Measurements from ENCODE around the gene WDR70. TPM values are rescaled to one million over a fixed set of nuclear protein-coding genes. Genes with fewer than 3 reads are reported as not detected.

WDR70 gene
- total and polyA plus RNA-seq, 2 donors (not counting 3 experiments of a cell fraction or from before 2014, with no cell fraction given) = 6.7 to 37.3 TPM

DNA sequence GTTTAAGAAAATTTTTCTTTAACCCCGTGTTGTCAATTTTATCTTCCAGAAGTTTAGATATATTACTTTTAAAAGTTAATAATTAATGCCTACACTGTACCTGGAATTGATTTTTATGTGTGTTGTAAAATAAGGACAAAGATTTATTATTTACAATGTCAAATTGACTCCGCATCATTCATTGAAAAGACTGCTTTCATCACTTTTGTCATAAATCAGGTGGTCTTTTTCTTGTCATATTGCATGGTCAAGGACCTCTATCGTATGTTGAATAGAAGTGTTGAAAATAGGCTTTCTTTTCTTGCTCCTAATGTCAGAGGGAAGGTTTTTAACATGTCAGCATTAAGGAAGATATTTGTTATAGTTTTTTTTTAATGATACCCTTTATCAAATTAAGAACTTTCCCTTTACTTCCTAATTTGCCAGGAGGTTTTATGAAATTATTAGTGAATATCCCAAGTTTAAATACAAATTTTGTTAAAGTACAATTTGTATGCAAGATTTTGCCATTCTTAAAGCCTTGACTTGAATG lies 92.6 kb downstream of the WDR70 start:
- H3K36me3 ChIP-seq (ENCODE audit: control insufficient read depth in 2 of 2, extremely low read depth in 1 of 2, insufficient read depth in 2 of 2, low read length in 2 of 2) = no peaks in the 10 kb centered on the region
- H3K27ac ChIP-seq (ENCODE audit: insufficient read depth, low read depth, low read length) = no peak overlapping the region
- no peaks in the 10 kb centered on the region for H3K9me1 ChIP-seq (replicated peaks; ENCODE audit: control insufficient read depth, extremely low read depth, insufficient read depth, low read length)
- no peak overlapping the region for H3K4me3 ChIP-seq (replicated peaks in 1 of 3; ENCODE audit: insufficient read depth in 1 of 3, low read depth in 1 of 3, low read length in 3 of 3)
- H4K20me1 ChIP-seq (replicated peaks; ENCODE audit: control insufficient read depth, extremely low read depth, insufficient read depth, low read length) = no peaks in the 10 kb centered on the region
- no peaks in the 10 kb centered on the region for H3K9me3 ChIP-seq (replicated peaks; ENCODE audit: control insufficient read depth, insufficient read depth, low read length)
- no peak for TF ChIP-seq FOS (IDR thresholded peaks at IDR 0.05; ENCODE audit: borderline replicate concordance, insufficient read depth, low read length)
- TF ChIP-seq, protein P1, sequence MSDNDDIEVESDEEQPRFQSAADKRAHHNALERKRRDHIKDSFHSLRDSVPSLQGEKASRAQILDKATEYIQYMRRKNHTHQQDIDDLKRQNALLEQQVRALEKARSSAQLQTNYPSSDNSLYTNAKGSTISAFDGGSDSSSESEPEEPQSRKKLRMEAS (IDR thresholded peaks at IDR 0.05; ENCODE audit: insufficient read depth, insufficient read length) = no peak
- no peak for TF ChIP-seq EZH2 (IDR thresholded peaks at IDR 0.05; ENCODE audit: borderline replicate concordance, low read depth, low read length, severe bottlenecking)
- TF ChIP-seq GATA2 (IDR thresholded peaks at IDR 0.05; ENCODE audit: insufficient read depth, insufficient read length, low read depth, low read length) = no peak
- no peak for TF ChIP-seq POLR2A (IDR thresholded peaks at IDR 0.05; ENCODE audit: low read depth, low read length)
- DNase-seq (ENCODE audit: low read depth, low spot score) (no peak), FAIRE-seq (no peak)
- H2AFZ ChIP-seq (ENCODE audit: low read depth, low read length) = no peak overlapping the region
- H3K4me1 ChIP-seq (ENCODE audit: control insufficient read depth, extremely low read depth, insufficient read depth, low read length) = no peaks in the 10 kb centered on the region
- no peaks in the 10 kb centered on the region for H3K27me3 ChIP-seq (ENCODE audit: control insufficient read depth in 2 of 2, insufficient read depth in 2 of 2, low read length in 2 of 2)
- intact Hi-C loops (cut with micrococcal nuclease) (no loop called here), dilution Hi-C loops (cut with MboI; ENCODE audit: extremely low pct_ligation_motif_present, low sequenced_read_pairs) (no loop called here)
- CTCF ChIA-PET = no interaction called here
- no peak overlapping the region for H3K4me2 ChIP-seq (ENCODE audit: insufficient read depth, low read length)
- no peaks in the 10 kb centered on the region for H3K79me2 ChIP-seq (ENCODE audit: control insufficient read depth, insufficient read depth, low read length)
- POLR2A ChIA-PET = no interaction called here
- no peak overlapping the region for H3K9ac ChIP-seq (replicated peaks; ENCODE audit: extremely low read depth, insufficient read depth, low read length)
- no TSS peak for BruUV-seq (replicated peaks)

DNA sequence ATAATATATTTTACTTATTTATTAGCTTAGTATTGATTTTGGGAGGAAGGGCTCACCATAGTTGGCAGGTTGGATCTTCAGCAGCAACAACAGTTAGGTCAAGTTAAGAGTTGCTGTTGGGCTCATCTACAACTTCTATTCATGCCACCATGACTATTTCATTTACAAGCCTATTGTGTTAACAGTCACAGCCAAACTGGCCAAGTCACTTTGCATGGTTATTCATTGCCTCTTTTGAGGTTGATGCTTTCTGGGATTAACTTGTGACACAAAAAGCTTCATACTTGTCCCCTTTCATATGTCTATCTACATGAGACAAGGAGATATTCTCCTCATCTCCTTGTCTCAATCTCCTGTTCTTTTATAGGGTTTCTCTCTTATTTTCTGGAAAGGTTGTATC lies 98.3 kb downstream of the WDR70 start:
- no peak overlapping the region for H3K27ac ChIP-seq (ENCODE audit: insufficient read depth, low read depth, low read length)
- no peaks in the 10 kb centered on the region for H3K9me1 ChIP-seq (replicated peaks; ENCODE audit: control insufficient read depth, extremely low read depth, insufficient read depth, low read length)
- CTCF ChIA-PET = no interaction called here
- no peaks in the 10 kb centered on the region for H3K9me3 ChIP-seq (replicated peaks; ENCODE audit: control insufficient read depth, insufficient read depth, low read length)
- BruUV-seq (replicated peaks) = no TSS peak
- no peaks in the 10 kb centered on the region for H3K27me3 ChIP-seq (ENCODE audit: control insufficient read depth in 2 of 2, insufficient read depth in 2 of 2, low read length in 2 of 2)
- no peaks in the 10 kb centered on the region for H3K4me1 ChIP-seq (ENCODE audit: control insufficient read depth, extremely low read depth, insufficient read depth, low read length)
- H3K4me2 ChIP-seq (ENCODE audit: insufficient read depth, low read length) = no peak overlapping the region
- intact Hi-C loops (cut with micrococcal nuclease) (no loop called here), dilution Hi-C loops (cut with MboI; ENCODE audit: extremely low pct_ligation_motif_present, low sequenced_read_pairs) (no loop called here)
- POLR2A ChIA-PET = no interaction called here
- H3K79me2 ChIP-seq (ENCODE audit: control insufficient read depth, insufficient read depth, low read length) = no peaks in the 10 kb centered on the region
- H3K9ac ChIP-seq (replicated peaks; ENCODE audit: extremely low read depth, insufficient read depth, low read length) = no peak overlapping the region
- DNase-seq (ENCODE audit: low read depth, low spot score) (no peak), FAIRE-seq (no peak)
- H3K4me3 ChIP-seq (replicated peaks in 1 of 3; ENCODE audit: insufficient read depth in 1 of 3, low read depth in 1 of 3, low read length in 3 of 3) = no peak overlapping the region
- peaks cover 0 to 8% of the 10 kb centered on the region in 2 experiments for H3K36me3 ChIP-seq (ENCODE audit: control insufficient read depth in 2 of 2, extremely low read depth in 1 of 2, insufficient read depth in 2 of 2, low read length in 2 of 2)
- H4K20me1 ChIP-seq (replicated peaks; ENCODE audit: control insufficient read depth, extremely low read depth, insufficient read depth, low read length) = no peaks in the 10 kb centered on the region
- H2AFZ ChIP-seq (ENCODE audit: low read depth, low read length) = no peak overlapping the region
- TF ChIP-seq JUN (IDR thresholded peaks at IDR 0.05; ENCODE audit: borderline replicate concordance, insufficient read depth, insufficient read length, low read depth) = no peak
- TF ChIP-seq MYC (IDR thresholded peaks at IDR 0.05; ENCODE audit: low read depth, low read length) = no peak
- no peak for TF ChIP-seq EZH2 (IDR thresholded peaks at IDR 0.05; ENCODE audit: borderline replicate concordance, low read depth, low read length, severe bottlenecking)
- TF ChIP-seq, protein P1 (IDR thresholded peaks at IDR 0.05; ENCODE audit: insufficient read depth, insufficient read length) = no peak
- TF ChIP-seq POLR2AphosphoS5 (IDR thresholded peaks at IDR 0.05; ENCODE audit: insufficient read depth, low read depth, low read length) = no peak
- TF ChIP-seq FOS (IDR thresholded peaks at IDR 0.05; ENCODE audit: borderline replicate concordance, insufficient read depth, low read length) = no peak
- TF ChIP-seq, protein P2, sequence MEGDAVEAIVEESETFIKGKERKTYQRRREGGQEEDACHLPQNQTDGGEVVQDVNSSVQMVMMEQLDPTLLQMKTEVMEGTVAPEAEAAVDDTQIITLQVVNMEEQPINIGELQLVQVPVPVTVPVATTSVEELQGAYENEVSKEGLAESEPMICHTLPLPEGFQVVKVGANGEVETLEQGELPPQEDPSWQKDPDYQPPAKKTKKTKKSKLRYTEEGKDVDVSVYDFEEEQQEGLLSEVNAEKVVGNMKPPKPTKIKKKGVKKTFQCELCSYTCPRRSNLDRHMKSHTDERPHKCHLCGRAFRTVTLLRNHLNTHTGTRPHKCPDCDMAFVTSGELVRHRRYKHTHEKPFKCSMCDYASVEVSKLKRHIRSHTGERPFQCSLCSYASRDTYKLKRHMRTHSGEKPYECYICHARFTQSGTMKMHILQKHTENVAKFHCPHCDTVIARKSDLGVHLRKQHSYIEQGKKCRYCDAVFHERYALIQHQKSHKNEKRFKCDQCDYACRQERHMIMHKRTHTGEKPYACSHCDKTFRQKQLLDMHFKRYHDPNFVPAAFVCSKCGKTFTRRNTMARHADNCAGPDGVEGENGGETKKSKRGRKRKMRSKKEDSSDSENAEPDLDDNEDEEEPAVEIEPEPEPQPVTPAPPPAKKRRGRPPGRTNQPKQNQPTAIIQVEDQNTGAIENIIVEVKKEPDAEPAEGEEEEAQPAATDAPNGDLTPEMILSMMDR (IDR thresholded peaks at IDR 0.05; ENCODE audit: extremely low read depth in 1 of 2, insufficient read depth in 1 of 2, low read depth in 1 of 2, low read length in 2 of 2) = no peak
- TF ChIP-seq POLR2A (IDR thresholded peaks at IDR 0.05; ENCODE audit: low read depth, low read length) = no peak
